ENCODE measurements around the gene NKAIN1.
"Not testable (repeated sequence)": the region's sequence is repeated elsewhere in the genome, so short reads cannot be mapped to it uniquely, and the experiment has no call there.

NKAIN1 gene

GRCh38 chr1:31231802-31232201 is 7.9 kb downstream of the NKAIN1 start:
- DNase-seq, result no peak

DNA sequence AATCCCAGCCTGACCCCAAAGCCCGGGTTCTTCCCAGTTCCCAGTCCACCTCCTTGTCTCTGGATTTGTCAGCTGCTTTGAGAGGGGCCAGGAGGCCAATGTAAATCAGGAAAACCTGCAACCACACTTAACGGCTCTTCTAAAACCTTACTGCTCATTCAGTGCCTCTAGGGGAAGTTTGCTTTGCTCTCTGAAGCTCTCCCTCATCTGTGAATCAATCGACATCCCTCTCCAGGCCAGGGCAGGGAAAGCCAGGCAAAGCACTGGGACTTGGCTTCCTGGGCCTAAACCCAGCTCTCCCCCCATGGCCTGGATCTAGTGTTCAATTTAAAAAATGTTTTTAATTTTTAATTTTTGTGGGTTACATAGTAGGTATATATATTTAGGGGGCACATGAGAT is 9.3 kb downstream of the NKAIN1 start:
- DNase-seq, result no peak

DNA sequence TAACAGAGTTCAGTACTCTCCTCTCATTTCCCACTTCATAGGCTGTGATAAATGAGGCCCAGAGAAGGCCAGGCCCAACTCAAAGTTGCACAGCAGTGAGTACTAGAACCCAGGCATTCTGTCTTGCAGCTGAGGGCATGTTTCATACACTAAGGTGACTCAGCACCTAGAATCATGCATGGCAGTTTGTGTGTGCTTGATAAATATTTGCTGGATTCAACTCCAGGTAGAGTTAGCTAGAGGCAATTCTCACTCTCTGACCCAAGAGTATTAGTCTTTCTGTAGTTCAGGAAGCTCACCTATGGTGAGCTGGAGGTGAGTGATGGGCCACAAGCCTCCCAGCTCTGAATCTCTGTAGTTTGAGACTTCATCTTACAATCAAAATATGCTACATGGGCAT is 10.7 kb downstream of the NKAIN1 start:
- no peak for DNase-seq

- DNase-seq, result no peak
Measured at GRCh38 chr1:31227891-31228568, 11.7 kb downstream of the NKAIN1 start.

DNA sequence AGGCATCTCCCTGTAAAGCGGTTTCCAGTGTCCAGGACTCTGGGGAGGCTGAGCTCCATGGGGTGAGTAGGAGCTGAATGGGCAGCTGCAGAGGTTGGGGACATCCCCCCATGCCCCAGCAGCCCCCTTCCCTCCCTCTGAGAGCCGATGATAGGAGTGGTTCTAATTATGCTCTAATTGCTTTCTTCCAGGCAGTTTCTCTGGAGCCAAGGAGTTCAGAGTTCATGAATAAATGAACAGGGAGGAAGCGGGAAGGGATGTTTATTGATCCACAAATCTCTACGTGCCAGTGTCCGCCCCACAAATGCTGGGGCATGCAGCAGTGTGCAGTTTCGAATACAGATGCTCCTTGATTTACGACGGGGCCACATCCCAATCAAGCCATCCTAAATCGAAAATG is 15.6 kb downstream of the NKAIN1 start:
- no peak for DNase-seq

- no peak for DNase-seq
Measured at GRCh38 chr1:31222176-31222575, 17.5 kb downstream of the NKAIN1 start.

- DNase-seq, result no peak
Measured at GRCh38 chr1:31221072-31221471, 18.6 kb downstream of the NKAIN1 start.

GRCh38 chr1:31219489-31219888 is 20.2 kb downstream of the NKAIN1 start:
- DNase-seq, result no peak

GRCh38 chr1:31218705-31219104 is 21.0 kb downstream of the NKAIN1 start:
- DNase-seq, result no peak

DNA sequence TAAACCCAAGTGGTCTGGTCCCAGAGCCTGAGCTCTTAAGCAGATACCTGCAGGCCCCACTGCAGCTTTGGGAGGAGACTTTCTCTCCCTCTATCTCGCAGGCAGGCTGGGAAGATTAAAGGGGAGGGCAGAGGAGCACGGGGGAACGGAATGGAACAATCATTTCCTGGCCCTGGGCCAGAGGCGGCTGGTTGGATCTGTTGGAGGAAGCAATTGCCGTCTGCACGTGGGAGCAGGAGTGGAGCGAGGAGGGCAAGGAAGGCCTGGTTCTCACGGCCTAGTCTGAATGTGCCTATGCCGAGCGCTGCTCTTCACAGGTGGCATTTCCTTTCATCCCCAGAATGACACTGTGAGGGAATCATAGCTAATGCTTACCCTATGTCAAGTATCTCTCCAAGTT is 23.7 kb downstream of the NKAIN1 start:
- no peak for DNase-seq

DNA sequence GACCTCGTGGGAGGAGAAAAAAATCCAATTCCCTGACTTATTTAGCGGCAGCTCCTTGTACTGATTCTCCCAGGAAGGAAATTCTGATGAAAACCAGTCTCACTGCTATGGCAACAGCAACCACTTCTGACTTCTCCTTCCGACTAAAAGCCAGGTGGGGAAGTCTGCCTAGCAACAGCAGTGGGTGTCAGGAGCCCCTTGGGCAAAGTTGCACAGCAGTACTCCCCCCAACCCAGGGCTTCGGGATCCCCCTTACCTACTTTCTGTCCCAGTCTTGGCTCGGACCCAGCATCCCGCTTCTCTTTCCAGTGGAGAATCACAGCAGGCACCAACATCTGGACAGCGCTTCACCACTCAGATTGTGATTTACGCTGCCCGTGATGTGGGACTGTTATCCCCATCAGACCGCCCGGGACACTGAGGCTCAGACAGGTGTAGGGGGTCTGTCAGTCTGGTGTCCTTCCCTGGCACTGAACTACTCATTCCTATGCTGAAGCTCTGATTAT is 24.6 kb downstream of the NKAIN1 start:
- DNase-seq, result no peak

DNA sequence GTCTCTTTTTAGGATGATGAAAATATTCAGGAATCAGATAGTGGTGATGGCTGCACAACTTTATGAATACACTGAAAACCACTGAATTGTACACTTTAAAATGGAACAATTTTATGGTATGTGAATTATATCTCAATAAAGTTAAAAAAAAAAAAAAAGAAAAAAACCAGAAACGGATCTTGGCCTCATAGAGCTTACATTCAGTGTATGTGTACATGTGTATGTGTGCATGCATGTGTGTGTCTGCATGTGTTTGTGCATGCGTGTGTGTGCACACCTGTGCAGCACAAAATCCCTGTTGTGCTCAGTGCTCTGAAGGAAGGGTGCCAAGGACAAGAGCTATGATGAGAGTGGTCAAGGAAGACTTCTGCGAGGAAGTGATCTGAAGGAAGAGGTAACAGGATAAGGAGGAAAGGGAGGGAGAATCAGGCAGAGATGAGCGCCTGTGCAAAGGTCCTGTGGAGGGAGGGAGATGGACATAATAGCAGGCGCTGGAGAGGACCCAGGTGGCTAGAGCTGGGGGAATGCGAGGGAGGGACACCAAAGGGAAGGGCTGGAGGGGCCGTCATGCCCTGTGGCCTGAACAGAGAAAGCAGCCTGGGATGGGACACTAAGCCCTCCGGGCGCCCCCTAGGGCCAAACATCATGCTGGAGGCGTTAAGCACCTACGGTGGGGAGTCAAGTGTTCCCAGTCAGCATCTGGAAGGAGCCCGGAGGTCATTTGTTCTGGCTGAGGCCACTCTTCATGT is 25.2 kb downstream of the NKAIN1 start:
- no peak for DNase-seq

DNA sequence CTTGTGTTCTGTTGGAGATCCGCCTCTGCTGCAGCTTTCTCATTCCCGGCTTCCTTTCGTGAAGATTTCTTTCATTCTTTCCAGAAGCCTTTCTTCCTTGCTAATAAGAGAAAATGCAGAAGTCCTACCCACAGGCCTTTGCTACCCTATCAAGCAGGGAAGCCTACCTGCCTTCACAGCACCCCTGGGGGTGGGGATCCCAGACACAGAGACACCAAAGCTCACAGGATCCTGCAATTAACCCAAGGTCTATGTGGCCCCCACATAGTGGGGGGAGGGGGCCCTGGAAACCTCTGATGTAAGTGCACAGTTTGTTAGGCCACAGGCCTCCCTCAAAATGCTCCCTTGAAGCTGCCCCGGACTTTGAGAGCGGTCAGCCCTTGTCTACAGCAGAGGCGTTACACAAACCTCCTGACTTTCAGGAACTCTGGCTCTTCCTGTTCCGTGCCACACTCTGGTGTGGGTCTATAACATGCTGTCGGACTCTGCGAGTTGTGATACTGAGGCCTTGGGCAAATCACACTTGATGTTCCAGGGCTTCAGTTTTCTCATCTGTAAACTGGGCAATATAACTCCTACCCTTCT is 31.2 kb downstream of the NKAIN1 start:
- no peak for DNase-seq

DNA sequence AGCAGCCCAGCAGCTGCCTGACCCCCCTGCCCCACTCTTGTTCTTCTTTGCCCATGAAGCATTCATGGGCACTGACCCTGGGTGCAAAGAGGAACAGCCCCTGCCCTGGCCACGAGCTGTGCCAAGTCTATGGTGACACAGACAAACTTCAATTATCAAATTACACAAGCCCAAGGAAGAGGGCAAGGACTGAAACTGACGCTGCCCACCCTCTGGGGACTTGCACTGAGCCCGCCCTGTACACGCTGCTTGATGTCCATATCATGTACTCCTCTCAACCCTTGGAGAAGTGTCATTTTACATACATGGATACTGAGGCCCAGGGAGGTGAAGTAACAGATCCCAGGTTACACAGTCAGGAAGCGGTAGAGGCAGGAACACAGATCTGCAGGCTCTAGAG is 32.1 kb downstream of the NKAIN1 start:
- DNase-seq, result no peak

GRCh38 chr1:31207046-31207445 is 32.6 kb downstream of the NKAIN1 start:
- no peak for DNase-seq

- no peak for DNase-seq
Measured at GRCh38 chr1:31203215-31203614, 36.5 kb downstream of the NKAIN1 start.

DNA sequence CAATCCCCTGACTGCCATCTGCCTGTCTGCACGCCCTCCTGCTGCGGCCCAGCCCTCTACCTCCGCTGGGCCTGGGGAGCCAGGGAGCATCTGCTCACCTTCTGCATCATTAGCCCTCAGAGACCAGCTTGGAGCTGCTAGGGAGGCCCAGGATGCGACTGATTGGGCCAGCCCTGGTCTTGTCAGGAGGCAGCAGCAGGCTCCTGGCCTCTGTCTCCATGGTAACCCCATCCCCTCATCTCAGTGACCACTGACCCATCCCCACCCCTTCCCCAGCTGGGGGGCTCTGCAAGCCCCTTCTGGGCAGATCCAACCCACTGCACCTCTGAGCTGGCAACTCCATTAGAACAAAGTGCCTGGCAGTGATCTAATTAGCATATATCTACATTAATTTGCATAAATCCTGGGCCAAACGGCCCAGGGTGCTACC is 37.7 kb downstream of the NKAIN1 start:
- no peak for DNase-seq

DNA sequence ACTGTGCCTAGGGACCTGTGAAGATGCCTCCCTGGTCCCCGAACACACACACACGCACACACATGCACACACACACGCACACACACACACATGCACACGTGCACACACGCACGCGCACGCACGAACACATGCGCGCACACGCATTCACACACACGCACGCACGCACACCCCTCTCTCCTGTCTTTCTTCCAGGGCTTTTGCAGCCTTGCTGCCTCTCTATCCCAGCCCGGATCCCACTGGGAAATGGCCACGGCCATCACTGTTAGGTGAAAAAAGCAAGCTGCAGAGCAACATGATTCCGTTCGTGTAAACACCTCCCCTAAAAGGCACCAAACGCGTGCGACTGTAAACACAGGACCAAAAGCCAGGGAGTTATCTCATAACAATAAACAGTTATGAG is 39.7 kb downstream of the NKAIN1 start:
- no peak for DNase-seq

GRCh38 chr1:31199236-31199790 is 40.4 kb downstream of the NKAIN1 start:
- no peak for DNase-seq

DNA sequence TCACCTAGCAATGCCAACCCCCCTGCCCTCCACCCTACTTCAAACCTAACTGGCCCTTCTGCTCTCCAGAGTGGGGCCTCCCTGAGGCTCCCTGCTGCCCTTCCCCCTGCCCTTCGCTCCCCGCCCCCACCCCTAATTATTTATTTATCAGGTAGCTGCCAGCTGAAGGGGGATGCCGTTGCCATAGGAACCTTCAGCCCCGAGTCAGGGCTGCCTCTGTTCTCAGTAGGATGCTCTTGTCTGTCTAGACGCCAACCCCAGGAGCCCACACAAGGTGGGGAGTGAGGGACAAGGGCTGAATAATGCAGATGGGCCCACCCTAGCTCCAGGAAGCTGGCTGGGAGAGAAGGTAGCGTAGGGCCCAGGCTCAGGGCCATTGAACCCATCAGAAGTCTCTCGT is 41.1 kb downstream of the NKAIN1 start:
- no peak for DNase-seq

DNA sequence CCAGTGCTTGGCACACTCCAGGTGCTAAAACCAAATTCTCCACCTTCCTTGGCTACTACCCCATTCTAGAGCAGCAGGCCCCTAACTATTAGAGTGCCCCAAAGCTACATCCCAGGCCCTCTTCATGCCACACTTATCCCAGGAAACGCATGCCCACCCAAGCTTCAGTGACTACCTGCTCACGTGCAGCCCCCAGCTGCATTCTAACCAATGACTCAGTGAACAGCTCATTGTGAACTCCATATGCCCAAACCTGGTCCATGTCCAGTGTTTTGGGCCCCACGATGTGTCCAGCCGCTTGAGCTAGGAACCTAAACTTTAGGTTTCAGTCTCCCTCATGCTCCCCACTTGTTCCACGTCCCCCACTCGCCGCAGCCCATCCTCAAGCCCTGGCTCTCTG is 41.5 kb downstream of the NKAIN1 start:
- DNase-seq, result no peak

DNA sequence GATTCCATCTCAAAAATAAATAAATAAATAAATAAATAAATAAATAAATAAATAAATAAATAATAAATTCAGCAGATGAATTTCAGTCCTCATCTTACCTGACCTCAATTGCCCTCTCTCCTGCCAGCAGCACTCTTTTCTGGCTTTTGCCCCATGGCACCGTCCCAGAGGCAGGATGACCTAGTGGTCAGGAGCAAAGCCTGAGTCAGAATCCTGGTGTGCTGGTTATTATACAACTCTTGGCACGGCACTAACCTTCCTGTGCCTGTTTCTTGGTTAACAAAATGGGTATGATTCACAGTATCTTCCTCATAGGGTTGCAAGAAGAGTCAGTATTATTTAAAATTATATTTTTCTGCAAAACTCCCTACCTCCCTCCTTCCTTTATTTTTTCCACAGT is 43.0 kb downstream of the NKAIN1 start:
- DNase-seq, result no peak

DNA sequence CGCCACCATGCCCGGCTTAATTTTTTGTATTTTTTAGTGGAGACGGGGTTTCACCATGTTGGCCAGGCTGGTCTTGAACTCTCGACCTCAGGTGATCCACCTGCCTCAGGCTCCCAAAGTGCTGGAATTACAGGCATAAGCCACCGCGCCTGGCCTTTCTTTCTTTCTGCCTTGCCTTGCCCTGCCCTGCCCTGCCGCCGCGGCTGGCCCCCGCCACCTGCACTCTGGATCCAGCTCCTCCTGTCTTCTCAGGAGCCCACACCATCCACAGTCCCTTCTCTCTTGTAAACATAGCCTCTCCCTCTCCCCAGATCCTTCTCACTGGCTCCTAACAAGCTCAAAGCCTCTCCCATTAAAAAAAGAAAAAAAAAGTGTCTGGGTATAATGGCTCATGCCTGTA is 44.4 kb downstream of the NKAIN1 start:
- not testable (repeated sequence) for DNase-seq

- no peak for DNase-seq
Measured at GRCh38 chr1:31193729-31194128, 46.0 kb downstream of the NKAIN1 start.
